Measurements from ENCODE around the gene LMO2.

The LMO2 gene

DNA sequence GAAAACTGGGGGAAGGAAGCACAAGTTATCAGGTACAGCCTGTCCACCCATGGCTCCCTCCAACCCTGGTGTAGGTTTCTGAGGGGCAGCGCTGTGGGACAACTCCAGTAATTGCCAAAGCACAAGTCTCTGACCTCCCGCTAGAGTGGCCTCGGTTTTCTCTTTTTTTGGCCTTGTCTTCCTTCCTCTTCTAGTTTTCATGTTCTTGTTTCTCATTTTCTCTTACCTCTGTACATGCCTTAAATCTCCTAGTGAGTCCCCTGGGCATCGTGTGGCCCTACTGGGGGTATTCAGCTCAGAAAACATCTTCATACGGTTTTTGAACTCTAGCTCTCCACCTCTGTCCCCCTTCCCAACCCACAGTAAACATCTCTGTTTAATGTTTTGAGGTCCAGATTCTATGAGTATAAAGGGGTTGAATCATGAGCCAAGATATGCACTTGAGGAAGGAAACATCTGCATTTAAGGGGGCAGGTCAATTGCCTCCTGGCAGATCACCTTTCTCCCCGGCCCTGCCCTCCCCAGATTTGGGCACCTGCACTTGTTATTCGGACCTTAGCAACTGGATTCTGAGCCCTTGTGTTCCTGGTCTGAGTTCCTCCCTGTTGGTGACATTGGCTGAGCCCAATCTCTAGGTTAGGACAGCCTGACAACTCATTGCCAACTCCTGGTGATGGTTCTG is 8.4 kb upstream of the LMO2 start:
- Histone ChIP-seq H3K27me3 (replicated peaks; ENCODE audit: control insufficient read depth, insufficient read depth, low read length, poor library complexity, severe bottlenecking) (peaks cover 4% of the 10 kb centered on the region), H3K4me3 (ENCODE audit: insufficient read depth, low read depth, low read length, poor library complexity, severe bottlenecking) (no peak overlapping the region), H3K36me3 (ENCODE audit: control insufficient read depth, insufficient read depth, low read length) (no peaks in the 10 kb centered on the region), H3K9me3 (ENCODE audit: control insufficient read depth, low read length) (no peaks in the 10 kb centered on the region), H3K27ac (ENCODE audit: insufficient read depth, low read length, poor library complexity, severe bottlenecking) (no peak overlapping the region), H3K4me1 (ENCODE audit: control insufficient read depth, insufficient read depth, low read length, poor library complexity, severe bottlenecking) (no peaks in the 10 kb centered on the region)
- no peak for DNase-seq

DNA sequence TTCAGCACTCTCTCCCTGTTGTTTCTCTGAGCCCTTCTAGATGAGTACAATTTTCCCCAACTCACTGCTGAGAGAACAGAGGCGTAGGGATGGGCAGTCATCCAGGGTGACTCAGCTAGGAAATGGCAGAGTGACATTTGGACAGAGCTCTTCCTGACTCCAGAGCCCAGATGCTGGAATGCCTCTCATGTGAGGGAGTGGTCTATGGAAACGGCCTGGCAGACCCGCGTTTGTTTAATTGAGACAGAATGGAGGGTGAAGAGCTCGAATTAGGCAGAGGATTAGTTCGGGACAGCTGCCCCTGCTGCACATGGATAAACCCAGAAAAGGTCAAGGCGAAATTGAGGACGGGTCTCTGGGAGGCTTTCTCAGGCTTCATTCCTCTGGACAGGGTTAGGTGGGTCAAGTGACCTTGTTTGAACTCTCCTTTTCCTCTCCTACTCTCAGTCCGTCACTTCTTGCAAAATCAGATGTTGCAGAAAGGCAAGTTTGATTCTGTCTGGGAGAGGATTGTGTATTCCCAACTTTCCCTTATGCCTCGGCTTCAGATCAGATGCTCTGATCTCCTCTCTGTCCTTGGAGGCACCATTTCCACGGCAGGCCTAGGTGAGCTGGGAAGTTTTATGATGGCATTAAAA is 7.6 kb upstream of the LMO2 start:
- H3K4me1 ChIP-seq (ENCODE audit: control insufficient read depth, insufficient read depth, low read length, poor library complexity, severe bottlenecking), result peaks cover under 1% of the 10 kb centered on the region
- H3K9me3 ChIP-seq (ENCODE audit: control insufficient read depth, low read length), result no peaks in the 10 kb centered on the region
- no peak overlapping the region for H3K4me3 ChIP-seq (ENCODE audit: insufficient read depth, low read depth, low read length, poor library complexity, severe bottlenecking)
- DNase-seq, result no peak
- H3K36me3 ChIP-seq (ENCODE audit: control insufficient read depth, insufficient read depth, low read length), result no peaks in the 10 kb centered on the region
- H3K27ac ChIP-seq (ENCODE audit: insufficient read depth, low read length, poor library complexity, severe bottlenecking), result no peak overlapping the region
- H3K27me3 ChIP-seq (replicated peaks; ENCODE audit: control insufficient read depth, insufficient read depth, low read length, poor library complexity, severe bottlenecking), result peaks cover 4% of the 10 kb centered on the region

DNA sequence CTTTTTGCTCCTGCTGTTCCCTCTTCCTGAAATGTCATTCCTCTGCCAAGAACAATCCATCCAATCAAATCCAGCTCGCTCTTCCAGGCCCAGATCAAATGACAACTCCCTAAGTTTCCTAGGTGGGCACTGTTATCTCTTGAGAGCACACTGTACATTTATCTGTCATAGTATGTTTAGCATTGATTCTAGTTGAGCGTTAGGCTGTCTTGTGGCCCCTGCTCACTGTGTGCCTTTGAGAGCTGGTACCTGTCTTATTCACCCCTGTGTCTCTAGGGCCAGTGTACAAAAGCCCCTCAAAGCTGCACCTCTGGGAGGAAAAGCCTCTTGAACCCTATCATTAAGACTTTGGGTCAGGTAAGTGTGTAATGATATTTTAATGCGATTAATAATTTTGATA is 7.1 kb upstream of the LMO2 start:
- DNase-seq, result no peak
- H3K36me3 ChIP-seq (ENCODE audit: control insufficient read depth, insufficient read depth, low read length), result no peaks in the 10 kb centered on the region
- H3K27me3 ChIP-seq (replicated peaks; ENCODE audit: control insufficient read depth, insufficient read depth, low read length, poor library complexity, severe bottlenecking), result peaks cover 4% of the 10 kb centered on the region
- peaks cover 6% of the 10 kb centered on the region for H3K4me1 ChIP-seq (ENCODE audit: control insufficient read depth, insufficient read depth, low read length, poor library complexity, severe bottlenecking)
- no peak overlapping the region for H3K27ac ChIP-seq (ENCODE audit: insufficient read depth, low read length, poor library complexity, severe bottlenecking)
- no peak overlapping the region for H3K4me3 ChIP-seq (ENCODE audit: insufficient read depth, low read depth, low read length, poor library complexity, severe bottlenecking)
- no peaks in the 10 kb centered on the region for H3K9me3 ChIP-seq (ENCODE audit: control insufficient read depth, low read length)

DNA sequence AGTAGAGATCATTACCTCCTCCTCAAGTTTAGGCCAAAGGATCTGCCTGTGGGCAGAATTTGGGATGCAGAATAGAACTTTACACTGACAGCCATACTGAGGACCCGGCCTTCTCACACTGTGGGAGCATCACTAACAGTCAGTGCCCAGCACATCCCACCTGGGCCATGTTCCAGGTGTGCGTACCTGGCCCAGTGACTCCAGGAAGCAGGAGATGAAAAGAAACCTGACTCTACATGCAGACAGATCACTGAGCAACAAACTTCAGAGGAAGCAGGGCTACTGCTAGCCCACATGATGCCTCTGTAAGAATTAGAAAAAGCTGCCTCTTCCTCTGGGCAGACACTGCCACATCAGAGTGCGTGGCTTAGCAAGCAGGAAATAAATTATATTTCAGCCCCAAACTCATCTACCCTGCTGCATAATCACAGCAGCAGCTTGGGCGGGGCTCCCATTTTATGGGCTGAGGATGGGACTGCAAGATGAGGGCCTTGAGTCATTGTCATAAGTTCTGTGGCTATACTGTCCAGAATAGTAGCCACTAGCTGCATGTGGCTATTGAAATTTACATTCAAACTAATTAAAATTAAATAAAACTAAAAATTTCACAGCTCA is 6.0 kb upstream of the LMO2 start:
- peaks cover under 1% of the 10 kb centered on the region for H3K27me3 ChIP-seq (replicated peaks; ENCODE audit: control insufficient read depth, insufficient read depth, low read length, poor library complexity, severe bottlenecking)
- DNase-seq, result no peak
- no peak overlapping the region for H3K4me3 ChIP-seq (ENCODE audit: insufficient read depth, low read depth, low read length, poor library complexity, severe bottlenecking)
- H3K27ac ChIP-seq (ENCODE audit: insufficient read depth, low read length, poor library complexity, severe bottlenecking), result no peak overlapping the region
- H3K36me3 ChIP-seq (ENCODE audit: control insufficient read depth, insufficient read depth, low read length), result no peaks in the 10 kb centered on the region
- H3K4me1 ChIP-seq (ENCODE audit: control insufficient read depth, insufficient read depth, low read length, poor library complexity, severe bottlenecking), result peaks cover 15% of the 10 kb centered on the region
- H3K9me3 ChIP-seq (ENCODE audit: control insufficient read depth, low read length), result no peaks in the 10 kb centered on the region

DNA sequence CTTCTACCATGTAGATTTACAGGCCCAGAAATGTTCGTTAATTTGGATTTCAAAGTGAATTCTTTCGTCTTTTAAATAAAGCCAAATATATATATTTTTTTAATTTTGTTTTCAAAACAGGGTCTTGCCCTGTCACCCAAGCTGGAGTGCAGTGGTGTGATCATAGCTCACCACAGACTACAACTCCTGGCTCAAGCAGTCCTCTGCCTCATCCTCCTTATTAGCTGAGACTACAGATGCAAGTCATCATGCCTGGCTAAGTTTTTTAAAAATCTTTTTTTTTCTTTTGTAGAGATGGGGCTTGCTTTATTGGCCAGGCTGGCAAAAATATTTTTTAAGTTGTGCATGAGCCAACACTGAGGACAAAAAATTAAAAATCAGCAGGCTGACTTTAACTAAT is 5.0 kb upstream of the LMO2 start:
- Histone ChIP-seq H3K27ac (ENCODE audit: insufficient read depth, low read length, poor library complexity, severe bottlenecking) (no peak overlapping the region), H3K4me3 (ENCODE audit: insufficient read depth, low read depth, low read length, poor library complexity, severe bottlenecking) (no peak overlapping the region), H3K9me3 (ENCODE audit: control insufficient read depth, low read length) (no peaks in the 10 kb centered on the region), H3K36me3 (ENCODE audit: control insufficient read depth, insufficient read depth, low read length) (no peaks in the 10 kb centered on the region), H3K27me3 (replicated peaks; ENCODE audit: control insufficient read depth, insufficient read depth, low read length, poor library complexity, severe bottlenecking) (no peaks in the 10 kb centered on the region), H3K4me1 (ENCODE audit: control insufficient read depth, insufficient read depth, low read length, poor library complexity, severe bottlenecking) (peaks cover 15% of the 10 kb centered on the region)
- DNase-seq, result no peak

DNA sequence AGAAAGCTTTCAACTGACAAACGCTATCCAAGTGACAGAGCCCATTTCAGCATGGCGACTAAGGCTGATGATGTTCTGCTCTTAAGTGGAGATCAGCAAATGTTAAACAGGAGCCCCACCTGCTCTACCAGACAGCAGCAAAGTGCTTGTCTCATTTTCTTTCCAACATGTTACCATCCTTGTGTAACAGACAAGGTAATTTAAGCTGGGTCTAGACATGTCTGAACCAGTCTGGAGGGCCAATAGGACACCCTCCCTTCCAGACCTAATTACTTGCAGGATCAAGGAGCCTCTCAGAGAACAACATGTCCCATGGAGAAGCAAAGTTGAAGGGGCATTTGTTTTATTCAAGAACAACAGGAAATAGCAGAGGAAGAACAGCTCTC is 3.9 kb upstream of the LMO2 start:
- H3K36me3 ChIP-seq (ENCODE audit: control insufficient read depth, insufficient read depth, low read length), result no peaks in the 10 kb centered on the region
- H3K9me3 ChIP-seq (ENCODE audit: control insufficient read depth, low read length), result no peaks in the 10 kb centered on the region
- no peaks in the 10 kb centered on the region for H3K27me3 ChIP-seq (replicated peaks; ENCODE audit: control insufficient read depth, insufficient read depth, low read length, poor library complexity, severe bottlenecking)
- H3K4me3 ChIP-seq (ENCODE audit: insufficient read depth, low read depth, low read length, poor library complexity, severe bottlenecking), result no peak overlapping the region
- no peak overlapping the region for H3K27ac ChIP-seq (ENCODE audit: insufficient read depth, low read length, poor library complexity, severe bottlenecking)
- no peak for DNase-seq
- H3K4me1 ChIP-seq (ENCODE audit: control insufficient read depth, insufficient read depth, low read length, poor library complexity, severe bottlenecking), result peaks cover 15% of the 10 kb centered on the region

DNA sequence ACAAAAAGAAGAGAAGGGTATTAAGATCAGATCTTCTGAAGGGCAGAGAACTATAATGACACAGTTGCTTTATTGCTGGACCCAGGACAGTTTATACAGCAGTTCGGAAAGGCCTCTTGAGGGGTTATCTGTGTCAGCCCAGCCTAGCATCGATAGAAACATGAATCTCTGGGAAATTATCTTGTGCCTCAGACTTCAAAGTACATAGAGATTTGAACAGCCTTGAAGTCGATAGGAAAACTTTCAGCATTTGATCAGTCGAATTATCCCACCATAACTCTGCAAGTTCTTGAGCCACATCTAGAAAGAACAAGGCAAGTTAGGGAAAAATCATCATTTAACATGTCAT is 2.5 kb upstream of the LMO2 start:
- H3K4me1 ChIP-seq (ENCODE audit: control insufficient read depth, insufficient read depth, low read length, poor library complexity, severe bottlenecking), result peaks cover 15% of the 10 kb centered on the region
- peaks cover 3% of the 10 kb centered on the region for H3K27me3 ChIP-seq (replicated peaks; ENCODE audit: control insufficient read depth, insufficient read depth, low read length, poor library complexity, severe bottlenecking)
- no peak overlapping the region for H3K27ac ChIP-seq (ENCODE audit: insufficient read depth, low read length, poor library complexity, severe bottlenecking)
- DNase-seq, result no peak
- H3K4me3 ChIP-seq (ENCODE audit: insufficient read depth, low read depth, low read length, poor library complexity, severe bottlenecking), result peak overlapping the region; percentile 31
- H3K36me3 ChIP-seq (ENCODE audit: control insufficient read depth, insufficient read depth, low read length), result no peaks in the 10 kb centered on the region
- H3K9me3 ChIP-seq (ENCODE audit: control insufficient read depth, low read length), result no peaks in the 10 kb centered on the region

DNA sequence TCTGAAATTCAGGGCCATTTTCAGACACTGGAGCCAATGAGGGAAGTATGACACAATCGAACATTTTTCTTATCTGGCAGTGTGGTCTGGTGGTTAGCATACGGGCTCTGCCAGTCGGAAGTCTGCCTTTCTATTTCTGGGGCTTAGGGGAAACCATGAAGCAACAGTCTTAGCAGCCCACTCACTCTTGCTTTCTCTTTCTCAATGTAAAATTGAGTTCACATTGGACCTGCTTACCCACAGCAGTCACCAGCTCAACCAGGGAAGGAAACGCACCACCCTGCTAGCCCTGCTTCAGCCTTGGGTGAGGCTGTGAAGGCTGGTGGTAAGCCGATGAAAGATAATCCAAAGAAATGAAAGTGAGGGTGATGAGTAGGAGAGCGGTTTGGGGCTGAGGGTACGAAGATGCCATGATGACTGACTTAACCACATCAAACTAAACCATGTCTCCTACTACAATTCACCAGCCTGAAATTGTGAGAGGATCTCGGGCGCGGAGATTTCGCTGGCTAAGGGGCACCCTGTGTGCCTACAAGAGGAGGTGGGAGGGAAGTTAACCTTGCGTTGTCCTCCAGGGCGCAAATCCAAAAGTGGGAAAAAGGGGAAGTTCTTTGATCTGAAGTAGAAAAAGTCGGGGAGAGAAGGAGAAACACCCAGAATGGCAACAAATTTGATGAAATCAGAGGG is 2.0 kb upstream of the LMO2 start:
- H3K4me1 ChIP-seq (ENCODE audit: control insufficient read depth, insufficient read depth, low read length, poor library complexity, severe bottlenecking), result peaks cover 15% of the 10 kb centered on the region
- no peaks in the 10 kb centered on the region for H3K9me3 ChIP-seq (ENCODE audit: control insufficient read depth, low read length)
- H3K4me3 ChIP-seq (ENCODE audit: insufficient read depth, low read depth, low read length, poor library complexity, severe bottlenecking), result peak overlapping the region; percentile 31
- H3K27ac ChIP-seq (ENCODE audit: insufficient read depth, low read length, poor library complexity, severe bottlenecking), result no peak overlapping the region
- peak in 2 of 3 donors; percentile 15 to 22 for DNase-seq
- peaks cover 6% of the 10 kb centered on the region for H3K27me3 ChIP-seq (replicated peaks; ENCODE audit: control insufficient read depth, insufficient read depth, low read length, poor library complexity, severe bottlenecking)
- H3K36me3 ChIP-seq (ENCODE audit: control insufficient read depth, insufficient read depth, low read length), result no peaks in the 10 kb centered on the region

DNA sequence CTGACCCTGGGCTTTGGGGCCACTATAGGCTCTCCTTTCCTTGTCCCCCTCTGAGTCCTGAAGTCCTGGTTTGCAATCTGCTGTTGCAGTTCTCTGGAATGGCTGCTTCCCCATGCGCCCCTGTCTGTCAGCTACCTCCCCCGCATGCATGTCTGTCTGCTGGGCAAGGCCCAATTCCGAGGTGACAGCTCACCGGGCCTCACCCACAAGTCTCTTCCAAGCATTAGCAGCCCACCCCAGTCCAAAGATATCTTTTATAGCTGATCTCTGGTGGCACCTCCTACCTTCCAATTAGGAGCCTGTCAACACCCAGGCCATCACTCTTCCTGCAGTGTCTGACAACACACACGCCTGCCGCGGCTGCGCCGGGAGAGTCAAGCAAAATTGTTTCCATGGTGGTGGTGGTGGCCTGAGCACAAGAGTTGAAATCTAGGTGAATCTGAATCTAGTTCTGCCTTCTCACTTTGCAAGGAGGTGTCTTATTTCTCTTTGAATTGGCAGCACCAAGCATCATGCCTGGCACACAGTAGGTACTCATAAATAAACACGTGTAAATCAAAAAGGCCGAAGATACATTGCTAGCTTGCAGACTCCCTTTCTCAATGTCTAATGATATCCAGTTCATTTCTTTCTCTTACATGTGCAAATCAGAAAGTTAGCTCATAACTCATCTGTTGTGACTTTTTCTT is 1.2 kb upstream of the LMO2 start:
- no peak for DNase-seq
- H3K4me1 ChIP-seq (ENCODE audit: control insufficient read depth, insufficient read depth, low read length, poor library complexity, severe bottlenecking), result peaks cover 15% of the 10 kb centered on the region
- no peaks in the 10 kb centered on the region for H3K9me3 ChIP-seq (ENCODE audit: control insufficient read depth, low read length)
- no peak overlapping the region for H3K27ac ChIP-seq (ENCODE audit: insufficient read depth, low read length, poor library complexity, severe bottlenecking)
- peaks cover 6% of the 10 kb centered on the region for H3K27me3 ChIP-seq (replicated peaks; ENCODE audit: control insufficient read depth, insufficient read depth, low read length, poor library complexity, severe bottlenecking)
- no peaks in the 10 kb centered on the region for H3K36me3 ChIP-seq (ENCODE audit: control insufficient read depth, insufficient read depth, low read length)
- H3K4me3 ChIP-seq (ENCODE audit: insufficient read depth, low read depth, low read length, poor library complexity, severe bottlenecking), result no peak overlapping the region
